Posterior cingulate gyrus (tissue), 11 donors: Measurements from ENCODE around the gene MRPS18C.
"Not testable (repeated sequence)": the region's sequence is repeated elsewhere in the genome, so short reads cannot be mapped to it uniquely, and the experiment has no call there.

ENCODE experiments used
- DNase-seq, 10 donors: peaks; one replicate each; pipeline versions ENCODE4 v3.0.0 to v3.0.0-alpha.2; 2020 to 2021; ENCODE audit warnings: mixed read lengths in 3 of 10
- intact Hi-C: fragments of 100-400 bp; cut with DNase I; formaldehyde crosslinking; loops from one replicate; pipeline ENCODE4 v1.15.1; 2023

Gene MRPS18C

GRCh38 chr4:83496085-83496917 is 40.4 kb downstream of the MRPS18C start:
- DNase-seq, intact Hi-C loops: not testable (repeated sequence)

DNA sequence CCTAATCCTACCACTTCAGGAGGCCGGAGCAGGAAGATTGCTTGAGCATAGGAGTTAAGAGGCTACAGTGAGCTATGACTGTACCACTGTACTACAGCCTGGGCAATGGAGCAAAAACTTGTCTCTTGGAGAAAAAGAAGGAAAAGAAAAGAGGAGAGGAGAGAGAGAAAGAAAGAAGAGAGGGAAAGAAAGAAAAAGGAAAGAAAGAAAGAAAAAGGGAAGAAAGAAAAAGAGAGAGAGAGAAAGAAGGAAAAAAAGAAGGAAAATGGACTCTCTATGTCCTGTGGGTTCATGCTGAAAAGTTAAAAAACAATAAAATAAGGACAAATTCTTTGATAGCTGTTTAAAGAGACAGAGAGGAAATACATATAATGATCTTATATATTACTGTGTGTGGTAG is 42.3 kb downstream of the MRPS18C start:
- intact Hi-C loops, result no loop called here

GRCh38 chr4:83501671-83502070 is 45.8 kb downstream of the MRPS18C start:
- DNase-seq, intact Hi-C loops: not testable (repeated sequence)

More for the DNA sequence above, 42.3 kb downstream of the MRPS18C start:
- DNase-seq, result no peak

GRCh38 chr4:83503974-83504373 is 48.1 kb downstream of the MRPS18C start:
- DNase-seq, result no peak
- intact Hi-C loops, result no loop called here

DNA sequence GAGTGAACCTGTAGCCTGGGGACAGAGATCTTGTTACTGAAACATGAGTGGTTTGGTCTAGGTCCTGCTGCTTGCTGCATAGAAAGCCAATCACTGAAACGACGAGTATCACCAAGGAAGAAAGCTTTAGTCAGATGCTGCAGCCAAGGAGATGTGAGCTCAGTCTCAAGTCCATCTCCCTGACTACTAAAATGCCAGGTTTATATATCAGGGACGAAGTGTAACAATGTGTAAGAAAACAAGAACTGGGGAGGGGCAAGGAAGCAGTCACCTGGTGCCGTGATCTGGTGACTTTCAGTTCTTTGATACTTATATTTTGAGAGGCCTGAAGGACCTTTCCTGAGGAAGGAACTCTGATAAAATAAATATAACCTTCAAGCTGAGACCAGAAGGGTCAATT is 48.6 kb downstream of the MRPS18C start:
- intact Hi-C loops, result no loop called here
- DNase-seq, result no peak

DNA sequence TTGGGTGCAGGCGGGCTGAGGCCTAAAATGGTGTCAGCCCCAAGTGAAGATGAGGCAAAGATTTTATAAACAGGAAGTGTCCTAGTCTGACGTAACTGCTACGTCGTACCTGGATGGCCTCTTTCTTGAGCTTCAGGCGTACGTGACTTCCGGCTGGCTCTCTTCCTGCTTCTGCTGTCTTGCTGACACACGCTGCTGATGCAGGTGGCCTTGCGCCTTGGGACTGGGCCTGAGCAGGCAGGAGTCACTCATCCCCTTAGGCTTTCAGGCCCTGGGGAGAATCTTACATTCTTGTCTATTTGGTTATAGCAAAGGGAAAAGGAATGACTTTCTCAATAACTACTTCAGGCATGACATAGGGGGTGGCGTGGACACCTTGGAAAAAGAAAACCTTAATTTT is 49.1 kb downstream of the MRPS18C start:
- intact Hi-C loops, result no loop called here
- DNase-seq, result no peak

DNA sequence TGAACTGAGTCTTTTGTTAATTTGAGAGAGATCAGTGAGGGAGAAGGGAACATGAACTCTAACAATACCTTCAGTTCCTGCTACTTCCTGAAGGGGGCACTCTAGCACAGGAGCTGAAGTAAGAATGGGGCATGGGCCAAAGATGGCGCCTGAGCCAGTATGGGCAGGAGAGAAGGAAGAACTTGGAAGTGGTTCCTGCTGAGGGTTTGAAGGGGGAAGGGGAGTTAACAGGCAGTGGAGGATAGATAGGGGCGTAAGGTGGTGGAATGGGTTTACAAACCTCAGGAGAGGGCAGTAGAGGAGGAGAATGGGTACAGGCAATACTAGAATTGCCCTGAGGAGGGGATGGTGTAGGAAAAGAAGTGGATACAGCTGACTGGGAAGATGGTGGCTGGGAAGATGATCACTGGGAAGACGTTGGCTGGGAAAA is 53.3 kb downstream of the MRPS18C start:
- intact Hi-C loops, result loop anchor here (1.0 kb wide), 1 partner anchor 131 kb away; no protein-coding TSS in a partner anchor
- DNase-seq, result peak in 1 of 10 donors; percentile 20

GRCh38 chr4:83510442-83510841 is 54.6 kb downstream of the MRPS18C start:
- intact Hi-C loops, result no loop called here
- DNase-seq, result no peak
